C1 segment of cervical spinal cord (tissue), 14 donors: ENCODE data around the gene LRP6.
"Not testable (repeated sequence)": the region's sequence is repeated elsewhere in the genome, so short reads cannot be mapped to it uniquely, and the experiment has no call there.

ENCODE experiments used
- DNase-seq, 14 donors: peaks; one replicate each; lab custom pipeline; 2025; lab: John Stamatoyannopoulos, UW

The LRP6 gene

DNA sequence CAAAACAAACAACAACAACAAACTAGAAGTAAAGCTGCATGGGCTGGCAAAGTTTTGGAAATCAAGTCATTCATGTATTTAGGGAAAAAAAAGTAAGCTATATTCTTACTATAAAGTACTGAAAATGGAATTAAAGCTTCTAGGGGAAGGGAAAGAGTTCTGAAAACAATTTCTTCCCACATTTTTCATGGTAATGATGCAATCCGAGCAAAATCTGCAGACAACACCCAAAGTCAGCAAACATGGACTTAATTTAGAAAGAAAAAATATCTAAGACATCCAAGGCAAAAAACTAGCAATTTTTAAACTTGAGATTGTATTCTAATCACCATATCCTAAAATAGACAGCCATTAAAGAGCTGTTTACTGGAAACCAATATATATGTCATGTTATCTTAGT, 86.3 kb downstream of the LRP6 start:
- no peak for DNase-seq

DNA sequence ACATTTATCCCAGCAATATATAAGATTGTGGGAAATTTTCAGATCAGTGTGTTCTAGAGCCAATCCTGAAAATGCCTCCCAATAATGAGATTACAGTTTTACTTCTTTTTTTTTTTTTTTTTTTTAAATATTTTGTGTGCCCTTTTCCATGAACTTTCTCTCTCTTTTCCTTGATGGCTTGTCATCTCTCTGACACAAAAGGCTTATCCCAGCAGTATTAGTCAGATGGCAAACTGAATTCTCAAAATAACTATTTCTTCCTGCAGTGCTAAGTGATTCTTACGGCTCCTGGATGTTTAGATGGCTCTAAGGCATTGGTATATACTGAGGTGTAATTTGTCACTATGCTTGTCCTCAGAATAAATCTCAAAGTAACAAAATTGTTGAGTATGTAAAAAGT, 86.7 kb downstream of the LRP6 start:
- DNase-seq: no peak

DNA sequence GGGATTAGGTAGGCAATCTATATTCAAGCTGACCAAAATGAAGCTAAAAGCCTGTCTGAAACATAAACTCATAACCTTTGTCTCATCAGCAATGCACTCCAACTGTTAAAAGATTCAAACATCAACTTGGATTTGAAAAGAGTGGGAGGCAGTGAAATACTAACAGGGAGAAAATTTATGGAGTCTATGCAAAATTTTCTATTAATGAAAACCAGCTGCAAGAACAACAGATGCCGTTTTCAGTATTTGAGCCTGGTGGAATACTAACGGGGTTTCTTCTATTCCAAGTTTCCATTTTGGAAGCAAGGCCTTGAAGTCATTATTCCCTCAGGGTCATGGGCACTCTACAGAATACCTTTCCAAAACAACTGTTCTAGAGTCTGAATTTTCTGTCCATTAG, 88.3 kb downstream of the LRP6 start:
- no peak for DNase-seq

DNA sequence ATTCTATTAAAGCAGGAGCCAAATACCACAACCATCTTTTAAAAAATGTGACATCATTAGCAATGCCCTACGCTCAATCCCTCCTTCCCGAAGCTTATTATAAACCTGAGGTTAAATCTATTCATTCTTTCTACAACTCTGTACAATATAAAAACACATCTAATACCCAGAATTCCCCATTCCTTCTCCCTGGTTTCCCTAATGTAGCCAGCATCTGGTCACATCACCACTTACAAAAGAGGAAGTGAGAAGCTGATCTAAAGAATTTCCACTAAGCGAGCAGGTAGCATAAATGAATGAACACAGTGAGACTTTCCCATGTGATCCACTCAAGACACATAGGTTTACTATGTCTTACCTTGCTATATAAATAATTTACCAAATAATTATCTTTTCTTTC, 90.4 kb downstream of the LRP6 start:
- DNase-seq: no peak

DNA sequence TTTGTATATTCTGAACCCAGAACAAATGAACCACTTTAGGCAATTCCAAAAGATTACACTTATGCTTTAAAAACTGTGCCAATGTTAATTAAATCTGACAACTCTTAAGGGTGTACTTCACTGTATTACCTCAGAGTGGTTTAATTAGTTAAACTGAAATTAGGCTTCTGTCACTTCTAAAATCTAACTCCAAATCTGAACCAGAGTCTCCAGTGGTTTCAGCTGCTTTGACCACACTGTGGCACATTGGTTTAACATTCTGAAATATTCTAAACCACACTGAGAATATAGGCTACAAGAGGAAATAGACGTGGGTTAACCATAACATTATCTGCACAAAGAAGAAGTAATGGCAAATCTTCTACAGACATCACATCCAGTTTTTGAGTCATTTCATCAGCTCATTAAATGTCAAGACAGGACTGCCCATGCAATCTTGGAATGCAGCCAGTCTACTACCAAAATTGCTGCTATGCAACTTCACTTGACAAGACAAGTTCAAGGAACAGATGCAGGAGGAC, 94.8 kb downstream of the LRP6 start:
- no peak for DNase-seq

DNA sequence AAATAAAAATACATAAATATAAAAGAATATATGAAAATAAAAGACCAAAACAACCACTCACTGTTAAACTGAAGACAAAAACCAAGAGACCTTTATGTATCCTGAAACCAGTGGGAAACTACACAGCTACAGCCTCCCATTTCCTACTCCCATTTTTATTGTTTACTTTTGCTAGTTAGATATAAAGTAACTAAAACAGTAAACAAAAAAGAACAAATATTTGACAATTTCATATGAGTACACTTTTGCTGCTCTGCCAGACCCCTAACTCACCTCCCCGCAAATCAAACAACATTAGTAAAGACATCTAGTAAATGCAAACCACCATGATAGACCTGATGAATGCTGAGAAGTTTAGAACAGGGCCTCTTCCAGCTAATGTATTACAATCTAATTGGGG, 99.0 kb downstream of the LRP6 start:
- DNase-seq: no peak

DNA sequence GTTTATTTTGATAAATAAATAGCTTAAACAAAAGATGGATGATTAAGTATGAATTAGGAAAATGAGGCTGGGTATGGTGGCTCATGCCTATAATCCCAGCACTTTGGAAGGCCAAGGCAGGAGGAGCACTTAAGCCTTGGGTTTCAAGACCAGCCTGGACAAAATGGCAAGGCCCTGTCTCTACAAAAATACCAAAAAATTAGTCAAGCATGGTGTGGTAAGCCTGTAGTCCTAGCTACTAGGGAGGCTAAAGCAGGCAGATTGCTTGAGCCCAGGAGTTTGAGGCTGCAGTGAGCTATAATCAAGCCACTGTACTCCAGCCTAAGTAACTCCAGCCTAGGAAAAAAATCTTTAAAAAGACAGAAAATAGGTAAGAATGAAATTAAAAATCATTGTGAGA, 100.1 kb downstream of the LRP6 start:
- DNase-seq: no peak

DNA sequence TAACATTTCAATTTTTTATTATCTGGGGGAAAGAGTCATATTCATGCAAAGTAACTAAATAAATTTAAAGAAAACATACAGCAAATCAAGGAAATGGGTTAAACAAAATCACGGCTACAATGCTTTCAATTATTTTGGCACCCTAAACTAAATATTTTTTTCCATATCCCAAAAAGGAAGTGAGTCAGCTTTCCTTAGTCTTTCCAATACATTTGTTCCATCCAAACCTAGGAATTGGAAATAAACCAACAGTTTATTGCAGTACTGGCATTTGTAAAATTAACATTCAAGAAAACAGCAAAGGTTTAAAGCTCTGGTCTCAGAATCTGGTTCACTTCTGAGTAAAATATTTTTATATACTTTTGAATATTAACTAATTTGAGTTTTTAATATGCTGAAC, 106.9 kb downstream of the LRP6 start:
- DNase-seq: no peak

DNA sequence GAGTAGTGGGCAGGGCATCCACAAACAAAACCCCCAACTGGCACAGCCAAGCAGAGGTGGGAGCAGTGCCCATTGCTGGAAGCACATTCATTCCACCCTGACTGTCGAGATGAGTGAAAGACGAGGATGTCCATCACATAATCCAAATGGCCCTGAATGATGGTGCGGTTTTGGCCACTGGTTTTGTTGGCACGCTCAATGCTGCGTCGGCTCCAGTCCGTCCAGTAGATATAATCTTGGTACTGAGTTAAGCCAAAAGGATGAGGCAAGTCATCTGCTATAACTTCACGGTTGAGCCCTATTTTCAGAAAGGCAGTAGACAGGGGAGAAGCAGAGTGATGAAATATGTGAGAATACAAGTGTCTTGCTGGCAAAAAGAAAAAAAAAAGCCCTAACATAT, 108.0 kb downstream of the LRP6 start:
- peak in 1 of 14 donors; percentile 1 for DNase-seq

DNA sequence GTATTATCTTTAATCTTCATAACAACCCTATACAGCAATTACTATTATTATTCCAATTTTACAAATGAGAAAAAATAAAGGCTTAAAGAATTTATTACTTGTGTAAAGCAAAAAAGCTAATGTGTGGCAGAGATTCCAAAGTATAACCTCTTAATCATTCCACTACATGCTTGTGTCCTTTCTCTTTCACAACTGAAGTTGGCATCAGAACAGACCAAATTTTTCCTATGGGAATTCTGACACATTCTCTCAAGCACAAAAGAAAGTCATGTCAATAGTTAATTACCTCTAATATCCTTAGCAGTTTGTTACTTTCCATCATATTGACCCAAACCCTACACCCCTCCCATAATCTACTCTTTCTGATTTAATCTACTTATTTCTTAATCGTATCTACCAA, 109.4 kb downstream of the LRP6 start:
- no peak for DNase-seq

DNA sequence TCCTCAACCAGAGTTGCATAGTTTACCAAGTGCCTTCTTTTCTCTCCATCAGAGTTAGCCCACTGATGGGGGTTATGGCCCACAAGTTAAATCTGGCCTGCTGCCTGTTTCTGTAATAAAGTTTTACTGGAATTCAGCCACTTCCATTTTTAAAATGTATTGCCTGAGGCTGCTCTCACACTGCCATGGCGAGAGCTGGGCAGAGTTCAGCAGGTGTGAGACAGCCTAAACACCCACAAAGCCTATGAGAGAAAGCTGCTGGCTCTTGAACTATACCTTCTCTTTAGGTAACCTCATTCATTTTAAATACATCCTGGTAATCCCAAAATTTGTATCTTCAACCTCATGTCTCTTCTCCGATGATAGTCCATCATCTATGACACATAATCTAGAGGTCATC, 110.0 kb downstream of the LRP6 start:
- no peak for DNase-seq

DNA sequence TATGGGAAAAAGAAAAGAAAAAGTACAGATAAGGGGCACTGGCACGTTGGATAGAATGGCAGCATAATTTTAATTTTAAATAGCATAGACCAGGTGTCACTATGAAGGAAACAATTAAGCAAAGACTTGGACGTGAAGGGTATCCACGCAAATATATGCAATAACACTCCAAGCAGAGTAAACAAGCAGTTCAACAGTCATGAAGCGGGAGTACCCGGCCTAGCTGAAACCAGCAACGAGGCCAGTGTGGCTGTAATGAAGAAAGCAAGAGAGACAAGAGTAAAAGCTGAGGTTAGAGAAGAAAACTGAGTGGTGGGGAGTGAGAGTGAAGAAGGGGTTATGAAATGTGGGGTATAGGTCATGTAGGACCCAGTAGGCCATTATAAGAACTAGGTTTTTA, 110.7 kb downstream of the LRP6 start:
- DNase-seq: no peak

DNA sequence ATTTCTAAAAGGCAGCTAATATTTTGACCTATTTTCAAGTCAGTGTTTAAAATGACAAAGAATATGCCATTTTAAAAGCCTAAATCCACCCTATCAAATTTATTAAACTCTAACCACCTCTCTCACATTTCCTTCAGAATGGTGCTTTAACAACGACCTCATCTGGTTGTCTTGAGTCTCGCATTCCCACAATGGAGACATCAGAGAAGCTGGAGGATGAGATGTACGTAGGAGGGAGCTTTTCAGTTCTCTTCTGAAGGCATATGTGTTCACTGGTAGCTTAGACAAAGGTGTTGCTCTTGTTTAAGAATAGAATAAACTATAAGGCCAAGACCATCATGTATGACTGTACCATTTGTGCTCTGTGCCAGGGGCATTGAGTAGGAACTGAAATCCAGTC, 113.2 kb downstream of the LRP6 start:
- no peak for DNase-seq

DNA sequence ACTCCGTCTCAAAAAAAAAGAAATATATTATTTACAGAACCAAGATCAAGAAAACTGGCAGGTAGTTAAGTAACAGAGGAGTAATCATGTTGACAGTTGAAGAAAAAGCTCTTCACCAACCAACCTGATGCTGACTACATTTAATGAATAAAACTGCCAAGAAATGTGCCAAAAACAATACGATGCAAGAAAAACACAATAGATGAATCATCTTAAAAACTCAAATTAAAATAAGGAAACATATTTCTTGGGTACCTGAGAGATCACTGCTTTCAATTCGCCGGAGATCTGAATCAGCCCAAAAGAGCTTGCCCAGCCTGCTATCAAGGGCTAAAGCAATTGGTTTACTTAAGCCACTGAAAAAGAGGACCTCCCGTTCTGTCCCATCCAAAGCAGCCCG, 119.7 kb downstream of the LRP6 start:
- no peak for DNase-seq

DNA sequence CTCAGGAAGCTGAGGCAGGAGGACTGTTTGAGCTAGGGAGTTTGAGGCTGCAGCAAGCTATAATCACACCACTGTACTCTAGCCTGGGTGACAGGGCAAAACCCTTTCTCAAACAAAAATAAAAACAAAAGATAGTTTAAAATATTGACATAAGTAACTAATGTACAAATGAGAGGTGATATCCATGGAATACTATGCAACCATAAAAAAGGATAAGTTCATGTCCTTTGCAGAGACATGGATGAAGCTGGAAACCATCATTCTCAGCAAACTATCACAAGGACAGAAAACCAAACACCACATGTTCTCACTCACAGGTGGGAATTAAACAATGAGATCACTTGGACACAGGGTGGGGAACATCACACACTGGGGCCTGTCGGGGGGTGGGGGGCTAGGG, 122.3 kb downstream of the LRP6 start:
- DNase-seq: not testable (repeated sequence)

DNA sequence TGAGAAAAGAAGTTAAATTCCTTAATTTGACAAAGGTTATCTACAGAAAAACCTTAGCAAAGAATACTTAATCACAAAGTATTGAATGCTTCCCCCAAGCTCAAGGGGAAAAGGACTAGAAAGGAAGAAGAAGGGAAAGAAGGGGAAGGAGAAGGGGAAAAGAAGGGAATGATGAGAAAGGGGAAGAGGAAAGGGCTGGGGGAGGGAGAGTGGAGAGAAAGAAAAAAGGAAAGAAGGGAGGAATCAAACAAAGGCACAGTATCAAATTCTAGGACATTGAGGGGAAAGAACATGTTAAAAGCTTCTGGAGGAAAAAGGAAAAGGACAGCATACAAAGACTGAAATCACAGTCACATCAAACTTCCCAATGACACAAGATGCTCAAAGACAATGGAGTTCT, 125.8 kb downstream of the LRP6 start:
- no peak for DNase-seq

DNA sequence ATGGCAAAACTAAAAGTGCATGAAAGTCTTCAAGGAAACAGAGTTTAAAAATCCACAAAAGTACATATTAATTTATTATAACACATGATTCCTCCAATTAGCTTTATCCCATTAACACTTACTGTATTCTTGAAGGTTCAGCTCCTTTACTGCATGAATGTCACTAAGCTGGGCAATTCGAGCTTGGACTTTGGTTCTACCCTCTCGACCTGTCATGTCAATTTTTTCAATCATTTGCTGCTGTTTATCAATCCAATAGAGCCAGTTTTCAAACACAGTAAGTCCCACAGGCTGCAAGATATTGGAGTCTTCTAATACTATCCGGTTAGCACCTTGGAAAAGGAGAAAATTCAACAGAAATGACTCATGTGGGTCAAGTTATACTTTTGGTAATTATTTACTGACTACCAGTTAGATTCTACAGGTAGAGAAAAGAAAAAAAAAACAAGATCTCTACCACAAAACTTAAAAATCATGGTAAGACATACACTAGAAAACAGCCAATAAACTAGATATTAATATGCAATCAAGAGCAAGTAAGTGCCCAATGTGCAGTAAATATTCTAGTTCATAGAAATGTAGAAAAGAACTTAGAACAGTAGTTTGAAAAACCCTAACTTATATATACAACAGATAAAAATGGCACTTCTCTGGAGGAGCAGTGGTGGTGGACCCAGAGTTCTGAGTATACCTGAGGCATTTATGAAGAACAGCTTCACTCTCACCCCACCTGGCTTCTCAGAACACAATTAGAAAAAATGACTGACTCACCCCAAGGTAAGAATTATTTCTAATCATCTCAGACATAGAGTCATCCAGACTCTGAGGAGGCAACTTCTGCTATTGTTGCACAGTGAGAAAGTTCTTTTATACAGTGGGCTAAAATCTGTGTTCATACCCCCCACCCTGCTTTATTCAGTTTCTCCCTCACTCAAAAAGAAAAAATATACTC, 128.4 kb downstream of the LRP6 start:
- DNase-seq: no peak

DNA sequence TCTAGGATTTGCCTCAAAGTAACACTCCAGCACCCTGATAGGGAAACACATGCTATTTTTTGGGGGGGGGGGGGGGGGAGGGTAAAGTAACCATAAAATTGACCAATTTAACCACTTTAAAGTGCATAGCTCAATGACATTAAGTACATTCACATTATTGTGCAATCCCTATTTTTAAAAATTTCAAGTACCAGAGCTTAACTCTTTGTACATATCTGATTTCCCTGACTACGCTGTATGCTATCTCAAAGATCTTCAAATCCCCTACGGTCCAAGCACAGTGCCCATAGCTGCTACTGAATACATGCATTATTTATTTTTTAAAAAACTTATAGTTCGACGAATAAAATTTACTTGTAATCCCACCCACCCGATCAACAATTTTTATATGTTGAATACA, 133.1 kb downstream of the LRP6 start:
- DNase-seq: no peak

DNA sequence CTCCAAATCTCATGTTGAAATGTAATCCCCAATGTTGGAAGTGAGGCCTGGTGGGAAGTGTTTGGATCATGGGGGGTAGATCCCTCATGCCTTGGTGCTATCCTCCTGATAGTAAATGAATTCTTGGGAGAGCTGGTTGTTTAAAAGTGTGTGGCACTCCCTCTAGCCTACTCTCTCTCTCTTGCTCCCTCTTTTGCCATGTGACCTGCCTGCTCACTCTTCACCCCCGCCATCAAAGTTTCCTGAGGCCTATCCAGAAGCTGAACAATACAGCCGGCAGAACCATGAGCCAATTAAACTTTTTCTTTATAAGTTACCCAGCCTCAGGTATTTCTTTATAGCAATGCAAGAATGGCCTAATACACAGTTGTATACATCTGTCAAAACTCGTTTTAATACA, 133.6 kb downstream of the LRP6 start:
- no peak for DNase-seq

DNA sequence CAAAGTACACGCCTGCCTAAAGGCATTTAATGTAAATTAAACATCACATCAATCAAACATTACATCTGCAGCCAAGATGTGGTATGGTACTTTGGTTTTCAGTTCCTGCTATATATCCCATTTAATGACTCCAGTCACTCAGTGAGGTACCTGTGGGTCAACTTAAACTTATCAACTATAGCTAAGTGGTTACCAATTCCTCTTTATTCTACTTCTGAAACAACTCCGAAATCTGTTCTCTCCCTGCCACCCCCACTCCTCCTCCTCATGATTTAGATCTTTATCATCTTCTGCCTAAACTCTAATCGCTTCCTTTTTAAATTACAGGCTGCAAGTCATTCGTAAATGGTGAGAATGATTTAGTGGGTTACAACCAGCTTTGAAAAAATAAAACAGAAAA, 138.2 kb downstream of the LRP6 start:
- DNase-seq: no peak

DNA sequence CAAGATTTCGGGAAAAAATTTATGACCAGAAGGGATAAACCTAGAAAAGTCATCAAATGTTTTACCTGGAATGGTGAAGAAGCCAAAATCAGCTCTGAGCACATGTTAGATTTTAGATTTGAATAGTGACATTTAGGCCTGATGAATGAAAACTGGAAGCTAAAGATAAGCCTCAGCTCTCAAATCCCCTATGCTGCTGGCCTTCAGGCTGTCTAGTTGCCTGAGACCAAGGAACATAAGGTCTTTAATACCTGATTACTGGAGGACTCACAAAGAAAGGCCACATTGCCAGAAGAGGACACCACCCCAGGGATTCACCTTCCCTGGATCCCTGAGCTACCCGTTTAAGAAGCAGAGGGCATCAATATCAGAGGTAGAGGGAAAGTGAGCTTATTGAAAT, 139.5 kb downstream of the LRP6 start:
- no peak for DNase-seq

DNA sequence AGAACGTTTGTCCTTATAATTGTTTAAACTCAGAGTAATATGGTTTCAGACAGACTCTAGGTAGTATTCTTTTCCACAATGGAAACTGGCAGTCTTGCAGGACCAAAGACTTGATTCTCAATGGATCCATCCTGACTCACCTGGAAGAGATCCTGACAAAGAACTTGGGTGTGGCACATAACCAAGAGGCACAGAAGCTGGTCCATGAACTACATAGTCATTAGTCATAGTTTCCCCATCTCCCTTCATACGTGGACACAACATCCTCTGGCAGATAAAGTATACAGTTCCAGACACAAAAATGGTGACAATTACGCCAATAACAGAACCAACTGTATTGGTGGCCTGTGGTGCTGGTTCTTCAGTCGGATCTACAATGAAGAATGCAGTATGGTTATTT, 140.3 kb downstream of the LRP6 start:
- no peak for DNase-seq

DNA sequence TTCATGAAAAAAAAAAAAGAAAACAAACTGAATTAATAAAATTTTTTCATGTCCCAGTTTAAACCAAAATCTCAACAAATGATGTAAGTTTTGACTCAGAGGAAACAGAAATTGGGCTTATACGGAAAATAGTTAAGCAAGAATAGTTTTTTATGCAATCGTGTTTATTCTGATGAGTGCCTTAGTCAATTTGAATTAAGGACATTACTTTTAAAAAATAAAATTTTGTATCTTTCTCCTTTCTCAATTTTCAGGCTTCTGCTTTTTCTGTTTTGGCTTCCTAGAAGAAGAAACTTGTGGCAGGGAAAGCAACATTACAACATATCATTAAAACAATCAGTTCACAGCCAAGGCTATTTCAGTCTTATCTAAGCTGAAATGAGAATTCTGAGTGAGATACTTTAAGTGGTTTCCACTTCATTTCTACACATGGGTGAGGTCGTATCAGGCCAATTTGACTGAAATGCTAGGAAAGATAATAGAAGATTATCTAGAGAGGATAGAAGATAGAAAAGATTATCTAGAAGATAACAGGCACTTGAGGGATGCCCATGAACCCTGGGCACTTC, 143.7 kb downstream of the LRP6 start:
- DNase-seq: no peak
